ENCODE data around the gene BBS9.
"Not testable (repeated sequence)": the region's sequence is repeated elsewhere in the genome, so short reads cannot be mapped to it uniquely, and the experiment has no call there.

The BBS9 gene

DNA sequence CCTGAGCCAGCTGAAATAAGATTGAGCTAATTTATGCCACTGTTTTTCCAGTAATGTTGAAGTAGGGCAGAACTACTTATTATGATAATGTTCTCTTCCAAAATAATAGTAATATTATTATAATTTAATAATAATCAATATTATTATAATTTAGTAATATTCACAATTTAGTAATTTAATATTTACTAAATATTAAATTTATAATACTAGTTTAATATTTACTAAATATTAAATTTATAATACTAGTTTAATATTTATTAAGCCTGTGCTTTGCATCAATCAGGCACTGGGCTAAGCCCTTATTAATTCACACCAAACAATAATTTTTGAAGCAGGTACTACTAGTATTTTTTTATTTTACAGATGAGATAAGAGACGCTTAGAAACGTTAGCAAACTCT lies 170.1 kb downstream of the BBS9 start:
- H3K27ac ChIP-seq = no peak overlapping the region
- TF ChIP-seq ZFX (IDR thresholded peaks at IDR 0.05) = no peak
- TF ChIP-seq CTCF (conservative IDR thresholded peaks at IDR 0.05) = no peak

GRCh38 chr7:33300131-33300530 lies 170.8 kb downstream of the BBS9 start:
- H3K27ac ChIP-seq = no peak overlapping the region
- TF ChIP-seq CTCF (conservative IDR thresholded peaks at IDR 0.05) (no peak), ZFX (IDR thresholded peaks at IDR 0.05) (no peak)

GRCh38 chr7:33300742-33301141 lies 171.4 kb downstream of the BBS9 start:
- no peak overlapping the region for H3K27ac ChIP-seq
- TF ChIP-seq ZFX (IDR thresholded peaks at IDR 0.05) (no peak), CTCF (conservative IDR thresholded peaks at IDR 0.05) (no peak)

- H3K27ac ChIP-seq = not testable (repeated sequence)
Observed at GRCh38 chr7:33303978-33304557, 174.7 kb downstream of the BBS9 start.

GRCh38 chr7:33307205-33307604 lies 177.8 kb downstream of the BBS9 start:
- no peak for TF ChIP-seq ZFX (IDR thresholded peaks at IDR 0.05)
- TF ChIP-seq CTCF (conservative IDR thresholded peaks at IDR 0.05) = no peak
- no peak overlapping the region for H3K27ac ChIP-seq

DNA sequence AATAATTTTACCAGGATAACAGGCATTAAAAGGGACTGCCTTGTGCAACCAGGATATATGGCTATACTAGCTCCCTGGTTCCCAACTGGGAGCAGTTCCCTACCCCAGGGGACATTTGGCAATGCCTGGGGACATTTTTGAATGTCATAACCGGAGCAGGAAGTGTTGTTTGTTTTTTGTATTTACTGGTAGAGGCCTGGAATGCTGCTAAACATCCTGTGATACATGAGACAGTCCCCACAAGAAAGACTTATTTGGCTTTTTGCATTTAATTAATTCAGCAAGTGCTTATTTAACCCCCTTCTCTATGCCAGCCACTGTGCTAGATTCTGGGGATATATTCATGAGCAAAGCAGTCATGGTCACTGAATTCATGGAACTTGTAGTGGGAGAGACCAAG lies 181.2 kb downstream of the BBS9 start:
- no peak for TF ChIP-seq ZFX (IDR thresholded peaks at IDR 0.05)
- no peak for TF ChIP-seq CTCF (conservative IDR thresholded peaks at IDR 0.05)
- H3K27ac ChIP-seq = no peak overlapping the region

DNA sequence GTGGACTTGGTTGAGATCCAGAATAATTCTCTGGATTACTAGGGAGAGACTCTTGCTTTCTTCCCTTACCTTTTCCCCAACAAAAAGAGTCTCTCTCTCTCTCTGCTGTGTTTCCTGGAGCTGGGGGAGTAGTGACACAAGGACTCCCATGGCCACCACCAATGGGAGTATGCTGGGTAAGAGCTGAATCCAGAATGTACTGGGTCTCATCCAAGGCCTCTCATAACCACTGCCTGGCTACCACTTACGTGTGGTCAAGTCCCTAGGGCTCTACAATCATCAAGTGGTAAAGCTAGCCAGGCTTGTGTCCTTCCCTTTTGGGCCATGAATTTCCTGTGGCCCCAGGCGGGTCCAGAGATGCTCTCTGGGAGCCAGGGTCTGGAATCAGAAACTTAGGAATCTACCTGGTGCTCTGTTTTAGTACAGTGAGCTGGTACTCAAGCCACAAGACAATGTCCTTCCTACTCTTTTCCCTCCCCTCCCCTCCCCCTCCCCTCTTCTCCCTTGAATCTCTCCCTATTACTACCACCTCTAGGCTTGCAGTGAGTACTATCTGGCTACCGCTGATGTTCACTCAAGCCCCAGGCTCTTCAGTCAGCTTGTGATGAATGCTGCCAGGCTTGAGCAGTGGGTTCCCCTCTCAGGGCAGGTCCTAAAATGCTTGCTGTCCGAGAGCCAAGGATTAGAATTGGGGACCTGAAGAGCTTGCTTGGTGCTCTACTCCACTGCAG lies 196.6 kb downstream of the BBS9 start:
- TF ChIP-seq ZFX (IDR thresholded peaks at IDR 0.05) (no peak), CTCF (conservative IDR thresholded peaks at IDR 0.05) (no peak)
- no peak overlapping the region for H3K27ac ChIP-seq

DNA sequence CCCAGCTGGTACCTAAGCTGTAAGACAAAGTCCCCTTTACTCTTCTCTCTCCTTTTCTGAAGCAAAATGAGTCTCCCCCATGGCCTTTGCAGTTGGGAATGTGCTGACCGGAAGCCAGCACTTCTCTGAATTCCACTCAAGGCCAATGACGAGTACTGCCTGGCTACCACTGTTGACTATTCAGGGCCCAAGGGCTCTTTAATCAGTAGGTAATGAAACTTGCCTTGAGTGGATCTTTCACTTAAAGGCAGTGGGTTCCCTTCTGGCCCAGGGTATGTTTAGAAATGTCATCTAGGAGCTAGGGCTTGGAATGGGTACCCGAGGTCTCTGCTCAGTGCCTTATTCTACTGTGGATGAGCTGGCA lies 197.1 kb downstream of the BBS9 start:
- TF ChIP-seq CTCF (conservative IDR thresholded peaks at IDR 0.05) = no peak
- TF ChIP-seq ZFX (IDR thresholded peaks at IDR 0.05) = no peak

More for the DNA sequence above, 197.1 kb downstream of the BBS9 start:
- H3K27ac ChIP-seq = no peak overlapping the region

Data from C4-2B (cell line).